GM21526 (cell line): ENCODE measurements around the gene RPL31.

Experiments used
- ATAC-seq: cut with Tn5 transposase; IDR thresholded peaks from one replicate; pipeline ENCODE4 v1.9.1; 2021; ENCODE audit warnings: moderate library complexity; ENCODE audit not compliant: unreplicated experiment, low FRiP score

RPL31 gene

DNA sequence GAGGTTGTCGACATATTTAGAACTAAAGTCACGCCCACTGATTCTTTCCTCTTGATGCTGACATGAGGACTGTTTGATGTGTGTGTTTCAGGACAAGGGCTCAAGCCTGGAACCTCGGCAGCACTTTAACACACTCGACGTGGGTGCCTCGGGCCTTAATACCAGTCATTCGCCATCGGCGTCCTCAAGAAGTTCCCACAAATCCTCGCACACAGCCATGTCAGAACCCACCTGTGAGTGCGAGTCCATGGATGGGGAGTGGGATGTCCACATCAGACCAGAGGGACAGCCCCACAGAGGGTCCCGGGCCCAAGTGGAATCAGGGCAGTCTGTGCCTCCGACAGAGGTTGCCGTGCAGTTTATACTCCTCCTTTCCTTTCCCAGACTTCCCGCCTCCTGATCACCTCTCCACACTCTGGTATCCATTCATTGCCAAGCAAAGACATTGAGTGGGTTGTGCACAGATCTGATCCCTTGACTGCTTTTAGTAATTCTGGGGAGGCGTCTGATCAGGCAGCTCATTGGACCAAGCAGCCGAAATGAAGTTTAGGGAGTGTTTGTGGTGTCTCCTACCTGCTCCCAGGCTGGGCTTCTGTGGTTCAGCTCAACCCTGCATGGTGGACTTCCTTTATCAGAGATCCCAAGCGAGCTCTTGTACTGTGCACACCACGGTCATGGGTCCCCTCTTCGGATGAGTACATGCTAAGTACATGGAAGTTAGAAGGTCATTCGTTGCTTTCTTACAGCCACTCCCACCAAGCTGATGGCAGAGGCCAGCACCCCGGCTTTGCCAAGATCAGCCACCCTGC lies 27.2 kb upstream of the RPL31 start:
- no peak for ATAC-seq

- no peak for ATAC-seq
These were observed 26.6 kb upstream of the RPL31 start for GRCh38 chr2:100975521-100975785.

- no peak for ATAC-seq
These were observed 26.0 kb upstream of the RPL31 start for GRCh38 chr2:100976061-100976460.

GRCh38 chr2:100976645-100977391 lies 25.3 kb upstream of the RPL31 start:
- peak; percentile 88 for ATAC-seq

GRCh38 chr2:100977511-100977910 lies 24.6 kb upstream of the RPL31 start:
- ATAC-seq = no peak

DNA sequence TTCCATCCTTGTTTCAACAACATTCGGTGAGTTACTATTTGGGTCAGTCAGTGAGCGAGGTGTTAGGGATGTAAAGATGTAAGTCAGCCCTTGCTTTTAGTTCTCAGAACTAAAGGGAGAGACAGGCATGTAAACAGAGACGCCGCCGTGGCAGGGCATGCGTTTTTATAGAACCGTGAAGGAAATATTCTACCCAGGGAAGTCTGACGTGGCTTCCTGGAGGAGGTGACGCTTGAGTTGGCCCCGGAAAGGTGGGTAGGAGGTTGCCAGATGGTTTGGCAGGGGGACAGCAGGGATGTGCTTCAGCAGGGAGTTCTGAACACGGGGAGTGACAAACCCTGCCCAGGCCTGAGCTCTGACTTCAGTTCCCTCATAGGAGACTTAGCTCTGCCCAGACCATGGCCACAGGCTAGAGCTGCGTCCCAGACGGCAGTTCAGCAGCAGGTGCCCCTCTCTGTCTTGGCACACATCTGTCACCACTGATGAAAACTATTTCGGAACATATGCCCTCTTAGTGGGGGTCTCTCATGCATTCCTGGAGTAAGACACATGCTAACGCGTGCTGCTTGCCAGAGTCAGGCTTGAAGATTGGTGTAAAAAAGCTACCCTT lies 23.4 kb upstream of the RPL31 start:
- ATAC-seq = no peak

GRCh38 chr2:100980046-100980445 lies 22.0 kb upstream of the RPL31 start:
- no peak for ATAC-seq

DNA sequence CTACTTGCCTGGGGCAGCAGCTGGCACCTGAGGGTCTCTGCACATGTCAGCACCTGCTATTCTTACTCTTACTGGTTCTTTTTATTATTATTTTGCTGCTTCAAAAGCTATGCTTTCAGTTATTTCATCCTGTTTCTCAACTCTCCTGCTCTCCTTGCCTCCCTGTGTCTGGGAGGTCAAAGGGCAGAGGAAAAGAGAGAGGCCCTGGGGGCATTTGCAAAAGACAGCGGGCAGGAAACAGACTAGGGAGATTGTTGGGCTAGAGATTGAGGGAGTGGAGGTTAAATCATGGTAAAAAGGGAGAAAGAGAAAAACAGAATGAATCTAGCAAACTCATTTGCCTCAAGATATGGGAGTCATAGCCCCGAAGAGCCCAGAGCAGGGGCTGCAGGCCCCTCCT lies 21.1 kb upstream of the RPL31 start:
- no peak for ATAC-seq

- no peak for ATAC-seq
These were observed 19.6 kb upstream of the RPL31 start for GRCh38 chr2:100982431-100982861.

GRCh38 chr2:100983201-100983600 lies 18.9 kb upstream of the RPL31 start:
- no peak for ATAC-seq

DNA sequence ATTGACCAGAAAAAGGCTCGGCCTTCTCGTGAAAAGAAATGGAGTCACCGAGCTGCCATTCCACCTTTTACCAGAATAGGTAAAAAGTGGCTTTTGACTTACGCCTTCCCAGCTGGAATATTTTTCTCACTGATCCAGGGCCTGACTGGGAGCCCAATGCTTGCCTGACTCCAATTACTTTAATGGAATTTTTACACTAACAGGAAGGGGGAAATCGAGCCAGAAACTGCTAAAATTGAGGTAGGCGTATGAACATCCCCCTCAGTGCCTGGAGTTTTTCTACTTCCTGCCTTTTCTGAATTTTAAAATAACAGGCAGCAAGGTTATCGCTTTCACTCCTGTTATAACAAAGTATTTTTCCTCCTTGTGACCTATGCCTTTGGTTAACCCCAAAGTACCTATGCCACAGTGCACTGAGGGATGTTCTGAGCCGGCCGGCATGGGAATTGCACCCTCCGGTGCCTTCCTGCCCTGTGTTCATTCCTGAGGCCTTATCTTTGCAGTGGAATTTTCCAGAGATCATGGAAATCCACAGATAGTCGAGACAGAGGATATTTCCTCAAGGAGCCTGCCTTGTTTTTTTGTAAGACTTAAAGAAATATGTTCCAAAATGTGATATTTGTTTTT lies 18.3 kb upstream of the RPL31 start:
- no peak for ATAC-seq

DNA sequence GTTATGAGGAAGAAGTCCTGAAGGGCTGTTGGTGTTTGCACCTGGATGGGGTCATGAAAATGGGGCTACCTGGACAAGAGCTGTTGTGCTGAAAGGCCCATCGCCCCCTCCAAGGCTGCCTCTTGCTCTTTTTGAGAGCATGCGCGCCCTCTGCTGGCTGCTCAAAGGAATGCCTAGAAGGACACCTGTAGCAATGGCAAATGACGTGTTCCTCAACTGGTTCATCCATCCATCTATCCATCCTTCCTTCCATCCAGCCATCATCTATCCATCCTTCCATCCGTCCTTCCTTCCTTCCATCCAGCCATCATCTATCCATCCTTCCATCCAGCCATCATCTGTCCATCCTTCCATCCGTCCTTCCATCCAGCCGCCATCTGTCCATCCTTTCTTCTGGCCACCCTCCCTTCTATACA lies 17.2 kb upstream of the RPL31 start:
- ATAC-seq = peak; percentile 62

DNA sequence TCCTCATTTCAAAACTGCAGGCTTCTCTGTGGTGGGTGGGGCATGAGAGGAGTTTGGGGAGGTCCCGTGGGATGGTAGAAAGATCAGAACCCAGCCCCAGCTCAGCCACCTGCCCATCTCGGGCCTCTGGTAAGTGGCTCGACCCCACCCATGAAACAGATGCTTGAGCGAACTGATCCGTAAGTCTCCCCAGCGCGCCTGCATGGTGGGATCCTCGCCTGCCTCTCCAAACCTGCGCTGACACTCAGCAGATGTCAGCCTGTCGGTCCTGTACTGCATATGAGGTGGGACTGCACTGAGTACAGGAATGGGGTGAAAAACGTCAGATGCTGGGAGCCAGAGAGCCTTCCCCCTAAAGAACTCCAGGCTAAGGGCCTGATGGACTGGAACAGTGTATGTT lies 15.9 kb upstream of the RPL31 start:
- no peak for ATAC-seq

GRCh38 chr2:100987536-100987935 lies 14.6 kb upstream of the RPL31 start:
- no peak for ATAC-seq

GRCh38 chr2:100987974-100988373 lies 14.1 kb upstream of the RPL31 start:
- no peak for ATAC-seq

DNA sequence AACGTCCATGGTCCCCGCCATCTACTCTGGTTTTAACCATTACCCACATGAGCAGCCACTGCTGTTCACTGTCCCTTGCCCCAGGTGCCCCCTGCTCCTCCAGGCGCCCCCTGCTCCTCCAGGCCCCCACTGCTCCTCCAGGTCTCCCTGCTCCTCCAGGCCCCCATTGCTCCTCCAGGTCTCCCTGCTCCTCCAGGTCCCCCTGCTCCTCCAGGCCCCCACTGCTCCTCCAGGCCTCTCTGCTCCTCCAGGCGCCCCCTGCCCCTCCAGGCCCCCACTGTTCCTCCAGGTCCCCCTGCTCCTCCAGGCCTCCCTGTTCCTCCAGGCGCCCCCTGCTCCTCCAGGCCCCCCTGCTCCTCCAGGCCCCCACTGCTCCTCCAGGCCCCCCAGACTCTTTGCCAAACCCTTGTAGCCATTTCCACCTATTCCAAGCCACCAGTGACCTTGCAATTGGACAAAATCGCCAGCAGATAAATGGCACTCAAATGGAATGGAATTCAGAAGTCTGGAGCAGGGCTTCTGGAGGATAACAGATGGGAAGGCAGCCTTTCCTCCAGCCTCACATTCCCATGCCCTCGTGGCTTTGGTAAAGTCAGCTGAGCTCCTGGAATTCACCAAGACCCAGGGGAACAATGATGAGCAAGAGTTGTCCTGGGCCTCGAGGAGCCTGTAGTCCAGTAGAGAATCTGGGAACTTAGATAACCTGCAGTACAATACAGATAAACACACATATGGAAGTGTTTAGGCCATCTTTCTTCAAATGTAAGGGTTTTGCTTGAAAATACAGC lies 13.3 kb upstream of the RPL31 start:
- no peak for ATAC-seq

- ATAC-seq = no peak
These were observed 12.4 kb upstream of the RPL31 start for GRCh38 chr2:100989666-100990065.

GRCh38 chr2:100990166-100990565 lies 11.9 kb upstream of the RPL31 start:
- no peak for ATAC-seq

DNA sequence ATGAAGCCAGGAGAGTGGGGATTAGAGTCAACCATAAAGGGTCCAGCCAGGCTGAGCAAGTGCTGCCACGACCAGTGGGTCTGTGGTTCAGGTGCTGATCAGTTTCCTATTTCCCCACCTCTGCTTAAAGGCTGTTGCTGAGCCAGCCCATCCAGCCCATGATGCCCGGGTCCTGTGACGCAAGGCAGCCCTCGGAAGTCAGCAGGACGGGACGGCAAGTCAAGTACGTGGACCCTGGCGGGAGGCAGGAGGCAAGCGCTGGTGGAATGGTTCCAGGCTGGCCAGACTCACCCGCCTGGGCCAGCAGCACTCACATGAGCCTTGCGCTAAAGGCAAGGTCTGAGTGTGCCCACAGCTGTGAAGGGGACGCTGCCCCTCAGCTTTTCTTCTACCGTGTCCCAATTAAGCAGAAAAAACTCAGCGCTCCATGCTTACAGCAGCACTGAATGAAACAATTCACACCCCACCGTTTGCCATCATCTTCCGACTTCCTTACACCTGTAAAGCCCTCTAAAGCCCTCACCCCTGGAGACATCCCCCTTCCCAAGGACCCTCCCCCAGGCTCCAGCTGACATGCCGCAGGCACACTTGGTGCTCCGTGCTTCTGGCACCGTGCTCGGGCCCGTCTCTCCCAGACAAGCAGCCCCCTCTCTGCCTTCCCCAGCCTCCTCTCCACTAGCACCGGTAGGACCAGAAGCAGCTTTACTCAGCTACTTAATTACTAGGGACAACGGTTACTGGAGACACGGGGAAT lies 11.3 kb upstream of the RPL31 start:
- no peak for ATAC-seq

DNA sequence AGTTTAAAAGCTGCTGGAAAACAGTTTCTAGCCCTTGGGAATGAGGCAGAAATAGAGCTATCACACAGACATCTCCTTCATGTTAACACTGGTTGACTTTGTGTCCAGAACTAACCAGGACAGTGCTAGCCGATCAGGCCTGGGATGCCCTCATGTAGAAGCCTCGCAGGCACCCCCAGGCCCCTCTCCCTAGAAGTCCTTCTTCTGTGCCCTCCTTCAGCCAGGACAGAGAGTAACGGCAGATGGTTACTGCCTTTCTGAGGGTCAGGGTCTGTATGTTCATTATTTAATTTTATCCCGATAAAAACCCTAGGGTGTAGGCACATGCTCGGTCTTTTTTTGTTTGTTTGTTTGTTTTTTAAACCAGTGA lies 10.7 kb upstream of the RPL31 start:
- ATAC-seq = no peak
